Endothelial cell of umbilical vein (primary cell): ENCODE data around the gene AUH. TPM values are rescaled to one million over a fixed set of nuclear protein-coding genes. Genes with fewer than 3 reads are reported as not detected.
"Not testable (repeated sequence)": the region's sequence is repeated elsewhere in the genome, so short reads cannot be mapped to it uniquely, and the experiment has no call there.

Experiments used
- BruUV-seq: library from RNA; stranded (reverse); fragments of 400-500 nt; replicated peaks from 2 replicates; lab custom pipeline; 2021; lab: Mats Ljungman, UMichigan
- CTCF ChIA-PET: fragments of 300-600, 350-600 bp; sonication (Branson Sonifier 250); formaldehyde crosslinking; loops from one replicate; lab custom pipeline; 2021; ENCODE audit warnings: antibody characterized with exemption, inconsistent platforms; lab: Charles Lee
- POLR2A ChIA-PET: fragments of 300-600, 350-600 bp; sonication (Branson Sonifier 250); formaldehyde crosslinking; loops from one replicate; lab custom pipeline; 2021; ENCODE audit warnings: antibody characterized with exemption, inconsistent platforms; lab: Charles Lee
- DNase-seq: peaks from one replicate; pipeline ENCODE4 v3.0.0-alpha.2; 2011; ENCODE audit warnings: low read depth, low spot score
- FAIRE-seq: peaks from 2 replicates; lab custom pipeline; 2011; peaks lifted over from hg19 to GRCh38; lab: Jason Lieb, UNC
- H2AFZ ChIP-seq: 2 replicates; pipeline ENCODE4 v1.6.0; 2012; ENCODE audit warnings: low read depth, low read length, control low read depth, inconsistent platforms
- H3K27ac ChIP-seq: 2 replicates; pipeline ENCODE4 v1.5.1; 2011; ENCODE audit warnings: low read depth, mild to moderate bottlenecking, control low read depth, low read length, moderate library complexity; ENCODE audit not compliant: insufficient read depth
- H3K27me3 ChIP-seq, 2 experiments: 2 replicates each; pipeline versions ENCODE4 v1.6.0 to v1.6.1; 2011; ENCODE audit warnings: low read length in 2 of 2, mixed read lengths in 1 of 2; ENCODE audit not compliant: control insufficient read depth in 2 of 2, insufficient read depth in 2 of 2
- H3K36me3 ChIP-seq, 2 experiments: 2 replicates in 1 of 2; 3 replicates in 1 of 2; pipeline ENCODE4 v1.5.1; 2011; ENCODE audit warnings: low read length in 2 of 2, mild to moderate bottlenecking in 1 of 2, moderate library complexity in 1 of 2; ENCODE audit not compliant: control insufficient read depth in 2 of 2, insufficient read depth in 2 of 2; ENCODE audit errors: extremely low read depth in 1 of 2
- H3K4me1 ChIP-seq: 3 replicates; pipeline ENCODE4 v1.5.1; 2011; ENCODE audit warnings: mild to moderate bottlenecking, low read length; ENCODE audit not compliant: control insufficient read depth, insufficient read depth; ENCODE audit errors: extremely low read depth
- H3K4me2 ChIP-seq: 2 replicates; pipeline ENCODE4 v1.6.1; 2011; ENCODE audit warnings: low read length, control low read depth, mixed read lengths; ENCODE audit not compliant: insufficient read depth
- H3K4me3 ChIP-seq, 3 experiments: fragments of 200-600 bp in 1 of 3; sonication (generic), shearing (Covaris generic) in 1 of 3; replicated peaks in 1 of 3; 2 replicates each; pipeline ENCODE4 v1.5.1; 2011 to 2016; ENCODE audit warnings: control low read depth in 3 of 3, low read length in 3 of 3, mild to moderate bottlenecking in 2 of 3, inconsistent platforms in 1 of 3, low read depth in 1 of 3, moderate library complexity in 1 of 3; ENCODE audit not compliant: insufficient read depth in 1 of 3
- H3K79me2 ChIP-seq: 2 replicates; pipeline ENCODE4 v1.6.0; 2012; ENCODE audit warnings: low read length, inconsistent platforms; ENCODE audit not compliant: control insufficient read depth, insufficient read depth
- H3K9ac ChIP-seq: replicated peaks from 2 replicates; pipeline ENCODE3; 2011; ENCODE audit warnings: low read length, control low read depth; ENCODE audit not compliant: insufficient read depth; ENCODE audit errors: extremely low read depth
- H3K9me1 ChIP-seq: replicated peaks from 3 replicates; pipeline ENCODE4 v1.6.0; 2011; ENCODE audit warnings: mild to moderate bottlenecking, low read length; ENCODE audit not compliant: control insufficient read depth, insufficient read depth; ENCODE audit errors: extremely low read depth
- H3K9me3 ChIP-seq: replicated peaks from 2 replicates; pipeline ENCODE4 v1.5.1; 2012; ENCODE audit warnings: low read length, inconsistent platforms; ENCODE audit not compliant: control insufficient read depth, insufficient read depth
- H4K20me1 ChIP-seq: replicated peaks from 2 replicates; pipeline ENCODE3; 2011; ENCODE audit warnings: mild to moderate bottlenecking, low read length; ENCODE audit not compliant: control insufficient read depth, insufficient read depth; ENCODE audit errors: extremely low read depth
- FOS ChIP-seq: IDR thresholded peaks from 2 replicates; pipeline ENCODE4 v1.6.1; 2011; ENCODE audit warnings: mild to moderate bottlenecking, low read length, moderate library complexity, borderline replicate concordance; ENCODE audit not compliant: insufficient read depth
- POLR2A ChIP-seq: IDR thresholded peaks from 2 replicates; pipeline ENCODE4 v1.6.1; 2012; ENCODE audit warnings: low read depth, mild to moderate bottlenecking, control low read depth, low read length
- dilution Hi-C: fragments of 300-500 bp; cut with MboI; formaldehyde crosslinking; loops from one replicate; pipeline ENCODE4 v1.15.0; 2019; ENCODE audit warnings: low sequenced_read_pairs; ENCODE audit not compliant: extremely low pct_ligation_motif_present
- intact Hi-C: fragments of 100-400 bp; cut with micrococcal nuclease; formaldehyde crosslinking; loops from one replicate; pipeline ENCODE4 v1.10.0; 2022
- polyA plus RNA-seq, 4 experiments: library from polyadenylated mRNA; depleted of rRNA in 3 of 4; stranded (reverse) in 3 of 4; unstranded in 1 of 4; fragments of >200 nt; gene quantifications; 2 replicates each; pipeline versions ENCODE4 v1.2.1 to v1.2.3, GENCODE V29; 2011 to 2012; ENCODE audit warnings: missing spikeins in 1 of 4
- total RNA-seq: library from RNA; stranded (reverse); gene quantifications from 2 replicates; pipeline ENCODE4 v1.2.3, GENCODE V29; 2021

Gene AUH
- total and polyA plus RNA-seq, 2 donors (not counting 3 experiments of a cell fraction or from before 2014, with no cell fraction given): 2.3 to 9.2 TPM

GRCh38 chr9:91199739-91200497 lies 161.8 kb downstream of the AUH start:
- no peak for FAIRE-seq
- CTCF ChIA-PET: no interaction called here
- TF ChIP-seq POLR2A (no peak), FOS (peak; percentile 43)
- Histone ChIP-seq H3K9me3 (no peaks in the 10 kb centered on the region), H3K9ac (no peak overlapping the region), H2AFZ (no peak overlapping the region), H3K9me1 (no peaks in the 10 kb centered on the region), H3K79me2 (no peaks in the 10 kb centered on the region), H3K27ac (no peak overlapping the region), H3K27me3 (no peaks in the 10 kb centered on the region), H4K20me1 (no peaks in the 10 kb centered on the region), H3K4me1 (no peaks in the 10 kb centered on the region), H3K36me3 (no peaks in the 10 kb centered on the region), H3K4me2 (no peak overlapping the region), H3K4me3 (no peak overlapping the region)
- dilution Hi-C loops (no loop called here), intact Hi-C loops (no loop called here)
- POLR2A ChIA-PET: no interaction called here
- BruUV-seq: no TSS peak
- no peak for DNase-seq

GRCh38 chr9:91198881-91199280 lies 162.8 kb downstream of the AUH start:
- H3K79me2 ChIP-seq, H3K9me3 ChIP-seq, POLR2A ChIA-PET, CTCF ChIA-PET, FAIRE-seq, DNase-seq, BruUV-seq, H3K4me1 ChIP-seq, H3K4me3 ChIP-seq, H4K20me1 ChIP-seq, dilution Hi-C loops, H3K27ac ChIP-seq, H3K9ac ChIP-seq, H3K9me1 ChIP-seq, intact Hi-C loops, H3K27me3 ChIP-seq, H2AFZ ChIP-seq, H3K36me3 ChIP-seq, H3K4me2 ChIP-seq: not testable (repeated sequence)
